OCI-LY3 (cell line): Measurements from ENCODE around the gene ATXN7L3.
"Not testable (repeated sequence)": the region's sequence is repeated elsewhere in the genome, so short reads cannot be mapped to it uniquely, and the experiment has no call there.

ENCODE experiments used
- H2AFZ ChIP-seq: fragments of 200-600, 300-600 bp; shearing (Covaris generic); 2 replicates; pipeline ENCODE4 v1.6.0; 2014; ENCODE audit warnings: antibody characterized with exemption, low read depth, low read length
- H3K27ac ChIP-seq: fragments of 200-600, 300-600 bp; sonication (generic); 2 replicates; pipeline ENCODE4 v1.5.1; 2014; ENCODE audit warnings: mild to moderate bottlenecking, low read length, moderate library complexity, mixed read lengths
- H3K27me3 ChIP-seq: fragments of 200-600, 300-600 bp; sonication (generic); 2 replicates; pipeline ENCODE4 v1.6.1; 2014; ENCODE audit warnings: low read depth, low read length, mixed read lengths
- H3K36me3 ChIP-seq: fragments of 200-600, 300-600 bp; sonication (generic); replicated peaks from 2 replicates; pipeline ENCODE3; 2014; ENCODE audit warnings: low read depth, low read length, mixed read lengths
- H3K4me1 ChIP-seq: fragments of 300-600, 200-600 bp; sonication (generic); 2 replicates; pipeline ENCODE4 v1.6.1; 2014; ENCODE audit warnings: low read length, mixed read lengths
- H3K4me2 ChIP-seq: fragments of 200-600, 300-600 bp; sonication (generic); 2 replicates; pipeline ENCODE4 v1.6.1; 2014; ENCODE audit warnings: low read length, mixed read lengths
- H3K4me3 ChIP-seq: fragments of 300-600, 200-600 bp; sonication (generic); 2 replicates; pipeline ENCODE4 v1.5.1; 2014; ENCODE audit warnings: antibody characterized with exemption, mild to moderate bottlenecking, low read length, moderate library complexity
- H3K79me2 ChIP-seq: fragments of 300-600, 200-600 bp; shearing (Covaris generic); 2 replicates; pipeline ENCODE4 v1.6.1; 2014; ENCODE audit warnings: mild to moderate bottlenecking, low read length, mixed read lengths
- H3K9ac ChIP-seq: fragments of 300-600, 200-600 bp; shearing (Covaris generic); 2 replicates; pipeline ENCODE4 v1.6.0; 2014; ENCODE audit warnings: mild to moderate bottlenecking, low read length, moderate library complexity
- H3K9me3 ChIP-seq: fragments of 200-600, 300-600 bp; shearing (Covaris generic); 2 replicates; pipeline ENCODE4 v1.6.1; 2014; ENCODE audit warnings: low read length, mixed read lengths; ENCODE audit not compliant: insufficient read depth
- H4K20me1 ChIP-seq: fragments of 200-600, 300-600 bp; sonication (generic); 2 replicates; pipeline ENCODE4 v1.6.1; 2016; ENCODE audit warnings: low read length, mixed read lengths; ENCODE audit not compliant: insufficient read depth
- EZH2phosphoT487 ChIP-seq: fragments of 200-600 bp; shearing (Covaris generic); IDR thresholded peaks from 2 replicates; pipeline ENCODE4 v1.6.1; 2018; ENCODE audit warnings: antibody characterized with exemption, mixed run types, low read depth
- TF ChIP-seq, protein P1 (sequence below): fragments of 200-600, 300-600 bp; sonication (generic); IDR thresholded peaks from 2 replicates; pipeline ENCODE4 v1.5.1; 2014; ENCODE audit warnings: antibody characterized with exemption, low read length, low read depth

Gene ATXN7L3

GRCh38 chr17:44149750-44150329 lies 49.8 kb downstream of the ATXN7L3 start:
- Histone ChIP-seq H3K27me3 (no peaks in the 10 kb centered on the region), H3K9ac (no peak overlapping the region), H3K4me2 (no peak overlapping the region), H3K9me3 (no peaks in the 10 kb centered on the region), H2AFZ (no peak overlapping the region), H4K20me1 (no peaks in the 10 kb centered on the region), H3K79me2 (peaks cover 26% of the 10 kb centered on the region), H3K4me1 (peaks cover 6% of the 10 kb centered on the region; the same call in 1 of the 2 replicates), H3K27ac (no peak overlapping the region), H3K4me3 (no peak overlapping the region), H3K36me3 (peaks cover 39% of the 10 kb centered on the region)
- TF ChIP-seq, protein P1, sequence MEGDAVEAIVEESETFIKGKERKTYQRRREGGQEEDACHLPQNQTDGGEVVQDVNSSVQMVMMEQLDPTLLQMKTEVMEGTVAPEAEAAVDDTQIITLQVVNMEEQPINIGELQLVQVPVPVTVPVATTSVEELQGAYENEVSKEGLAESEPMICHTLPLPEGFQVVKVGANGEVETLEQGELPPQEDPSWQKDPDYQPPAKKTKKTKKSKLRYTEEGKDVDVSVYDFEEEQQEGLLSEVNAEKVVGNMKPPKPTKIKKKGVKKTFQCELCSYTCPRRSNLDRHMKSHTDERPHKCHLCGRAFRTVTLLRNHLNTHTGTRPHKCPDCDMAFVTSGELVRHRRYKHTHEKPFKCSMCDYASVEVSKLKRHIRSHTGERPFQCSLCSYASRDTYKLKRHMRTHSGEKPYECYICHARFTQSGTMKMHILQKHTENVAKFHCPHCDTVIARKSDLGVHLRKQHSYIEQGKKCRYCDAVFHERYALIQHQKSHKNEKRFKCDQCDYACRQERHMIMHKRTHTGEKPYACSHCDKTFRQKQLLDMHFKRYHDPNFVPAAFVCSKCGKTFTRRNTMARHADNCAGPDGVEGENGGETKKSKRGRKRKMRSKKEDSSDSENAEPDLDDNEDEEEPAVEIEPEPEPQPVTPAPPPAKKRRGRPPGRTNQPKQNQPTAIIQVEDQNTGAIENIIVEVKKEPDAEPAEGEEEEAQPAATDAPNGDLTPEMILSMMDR: no peak
- no peak for TF ChIP-seq EZH2phosphoT487

GRCh38 chr17:44149066-44149465 lies 50.6 kb downstream of the ATXN7L3 start:
- H3K4me3 ChIP-seq, H4K20me1 ChIP-seq, H3K9me3 ChIP-seq, H3K4me2 ChIP-seq, H3K27me3 ChIP-seq, H2AFZ ChIP-seq, H3K4me1 ChIP-seq, H3K9ac ChIP-seq, H3K27ac ChIP-seq: not testable (repeated sequence)
- Histone ChIP-seq H3K79me2 (peaks cover 26% of the 10 kb centered on the region), H3K36me3 (peaks cover 39% of the 10 kb centered on the region)

DNA sequence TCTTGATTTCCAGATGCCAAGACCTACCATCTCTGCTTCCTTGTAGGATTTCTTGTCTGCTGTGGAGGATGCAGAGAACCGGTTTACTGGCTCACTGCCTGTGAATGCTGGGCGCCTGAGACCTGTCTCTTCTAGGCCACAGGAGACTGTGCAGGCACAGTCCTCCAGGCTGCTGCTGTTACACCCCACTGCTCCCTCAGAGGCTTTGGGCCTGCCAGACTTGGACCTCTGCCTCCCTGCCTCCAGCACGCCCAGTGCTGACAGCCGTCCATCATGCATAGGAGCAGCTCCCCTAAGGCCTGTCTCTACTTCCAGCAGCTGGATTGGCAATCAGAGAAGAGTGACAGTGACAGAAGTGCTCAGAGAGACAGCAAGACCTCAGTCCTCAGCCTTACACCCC lies 51.9 kb downstream of the ATXN7L3 start:
- no peak for TF ChIP-seq EZH2phosphoT487
- TF ChIP-seq, protein P1: no peak
- Histone ChIP-seq H3K79me2 (peaks cover 34% of the 10 kb centered on the region), H3K4me2 (no peak overlapping the region), H2AFZ (no peak overlapping the region), H3K4me1 (peaks cover 7% of the 10 kb centered on the region; the same call in 1 of the 2 replicates), H3K9me3 (no peaks in the 10 kb centered on the region), H3K36me3 (peaks cover 37% of the 10 kb centered on the region), H3K27me3 (no peaks in the 10 kb centered on the region), H3K27ac (no peak overlapping the region), H3K9ac (no peak overlapping the region), H4K20me1 (no peaks in the 10 kb centered on the region), H3K4me3 (no peak overlapping the region)

DNA sequence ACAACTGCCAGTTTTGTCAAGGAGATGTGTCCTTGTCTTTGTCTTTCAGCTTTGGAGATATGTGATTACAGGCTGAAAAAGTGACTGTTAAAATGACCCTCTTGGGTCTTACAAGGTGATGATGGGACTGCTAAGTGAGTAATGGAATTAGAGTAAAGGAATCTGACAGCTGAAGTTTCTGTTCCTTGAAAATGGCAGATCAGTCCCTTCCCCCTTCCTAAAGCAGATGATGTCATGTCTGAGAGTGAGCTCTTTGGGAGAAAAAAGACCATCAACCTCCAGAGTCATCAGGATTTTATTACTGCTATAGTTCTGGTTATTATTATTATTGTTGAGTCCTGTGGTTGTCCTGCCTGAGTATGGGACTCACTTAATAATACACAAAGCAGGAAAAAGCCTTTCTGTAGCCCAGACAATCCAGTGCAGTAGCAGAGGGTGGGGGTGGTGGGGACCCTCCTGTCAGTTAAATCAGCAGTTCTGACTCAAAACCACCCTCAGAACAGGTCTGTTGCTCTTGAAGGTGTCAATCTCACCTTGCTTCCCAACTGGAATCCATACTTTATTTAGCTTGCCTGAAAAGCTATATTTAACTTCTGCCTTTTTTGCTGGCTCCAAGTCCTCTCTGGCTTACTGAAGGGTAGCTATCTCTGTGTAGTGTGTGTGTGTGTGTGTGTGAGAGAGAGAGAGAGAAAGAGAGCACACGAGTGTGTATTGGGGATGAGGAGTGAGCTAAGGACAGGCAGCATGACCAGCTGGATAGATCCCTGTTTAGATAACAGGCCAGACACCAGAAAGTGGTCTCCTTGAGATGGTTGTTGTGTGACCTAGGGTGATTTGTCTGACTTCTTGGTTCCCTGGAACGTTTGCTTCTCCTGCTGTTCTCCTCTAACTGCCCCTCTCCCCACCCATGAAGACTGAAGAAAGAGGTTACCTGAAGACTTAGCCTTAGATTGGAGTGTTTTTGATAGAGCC lies 53.0 kb downstream of the ATXN7L3 start:
- H4K20me1 ChIP-seq: no peaks in the 10 kb centered on the region
- no peak overlapping the region for H3K27ac ChIP-seq
- no peak overlapping the region for H2AFZ ChIP-seq
- no peaks in the 10 kb centered on the region for H3K9me3 ChIP-seq
- H3K79me2 ChIP-seq: peaks cover 39% of the 10 kb centered on the region
- peaks cover 32% of the 10 kb centered on the region for H3K36me3 ChIP-seq
- no peak overlapping the region for H3K4me3 ChIP-seq
- TF ChIP-seq, protein P1: no peak
- TF ChIP-seq EZH2phosphoT487: no peak
- H3K4me1 ChIP-seq: peaks cover 10% of the 10 kb centered on the region; the same call in 1 of the 2 replicates
- no peak overlapping the region for H3K9ac ChIP-seq
- H3K27me3 ChIP-seq: no peaks in the 10 kb centered on the region
- H3K4me2 ChIP-seq: no peak overlapping the region
